HG03558 (cell line): ENCODE measurements around the gene PLGRKT.
"Not testable (repeated sequence)": the region's sequence is repeated elsewhere in the genome, so short reads cannot be mapped to it uniquely, and the experiment has no call there.

ENCODE experiments used
- ATAC-seq: cut with Tn5 transposase; IDR thresholded peaks from one replicate; pipeline ENCODE4 v1.9.1; 2021; ENCODE audit warnings: moderate number of reproducible peaks; ENCODE audit not compliant: unreplicated experiment; ENCODE audit errors: extremely low read depth

Gene PLGRKT

DNA sequence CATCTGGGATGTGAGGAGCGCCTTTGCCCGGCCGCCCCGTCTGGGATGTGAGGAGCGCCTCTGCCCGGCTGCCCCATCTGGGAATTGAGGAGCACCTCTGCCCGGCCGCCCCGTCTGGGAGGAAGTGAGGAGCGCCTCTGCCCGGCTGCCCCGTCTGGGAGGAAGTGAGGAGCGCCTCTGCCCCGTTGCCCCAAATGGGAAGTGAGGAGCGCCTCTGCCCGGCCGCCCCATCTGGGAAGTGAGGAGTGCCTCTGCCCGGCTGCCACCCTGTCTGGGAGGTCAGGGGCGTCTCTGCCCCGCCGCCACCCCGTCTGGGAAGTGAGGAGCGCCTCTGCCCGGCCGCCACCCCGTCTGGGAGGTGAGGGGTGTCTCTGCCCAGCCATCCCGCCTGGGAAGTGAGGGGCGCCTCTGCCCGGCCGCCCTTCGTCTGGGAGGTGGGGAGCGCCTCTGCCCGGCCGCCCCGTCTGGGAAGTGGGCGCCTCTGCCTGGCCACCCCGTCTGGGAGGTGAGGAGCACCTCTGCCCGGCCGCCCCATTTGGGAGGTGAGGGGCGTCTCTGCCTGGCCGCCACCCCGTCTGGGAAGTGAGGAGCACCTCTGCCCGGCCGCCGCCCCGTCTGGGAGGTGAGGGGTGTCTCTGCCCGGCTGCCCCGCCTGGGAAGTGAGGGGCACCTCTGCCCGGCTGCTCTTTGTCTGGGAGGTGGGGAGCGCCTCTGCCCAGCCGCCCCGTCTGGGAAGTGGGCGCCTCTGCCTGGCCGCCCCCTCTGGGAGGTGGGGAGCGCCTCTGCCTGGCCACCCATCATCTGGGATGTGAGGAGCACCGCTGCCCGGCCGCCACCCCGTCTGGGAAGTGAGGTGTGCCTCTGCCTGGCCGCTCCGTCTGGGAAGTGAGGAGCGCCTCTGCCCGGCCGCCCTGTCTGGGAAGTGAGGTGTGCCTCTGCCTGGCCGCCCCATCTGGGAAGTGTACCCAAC, 3.6 kb downstream of the PLGRKT start:
- not testable (repeated sequence) for ATAC-seq

DNA sequence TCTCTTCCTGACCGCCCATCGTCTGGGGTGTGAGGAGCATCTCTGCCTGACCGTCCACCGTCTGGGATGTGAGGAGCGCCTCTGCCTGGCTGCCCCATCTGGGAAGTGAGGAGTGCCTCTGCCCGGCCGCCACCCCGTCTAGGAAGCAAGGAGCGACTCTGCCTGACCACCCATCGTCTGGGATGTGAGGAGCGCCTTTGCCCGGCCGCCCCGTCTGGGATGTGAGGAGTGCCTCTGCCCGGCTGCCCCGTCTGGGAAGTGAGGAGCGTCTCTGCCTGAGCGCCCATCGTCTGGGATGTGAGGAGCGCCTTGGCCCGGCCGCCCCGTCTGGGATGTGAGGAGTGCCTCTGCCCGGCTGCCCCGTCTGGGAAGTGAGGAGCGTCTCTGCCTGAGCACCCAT, 4.4 kb downstream of the PLGRKT start:
- not testable (repeated sequence) for ATAC-seq

DNA sequence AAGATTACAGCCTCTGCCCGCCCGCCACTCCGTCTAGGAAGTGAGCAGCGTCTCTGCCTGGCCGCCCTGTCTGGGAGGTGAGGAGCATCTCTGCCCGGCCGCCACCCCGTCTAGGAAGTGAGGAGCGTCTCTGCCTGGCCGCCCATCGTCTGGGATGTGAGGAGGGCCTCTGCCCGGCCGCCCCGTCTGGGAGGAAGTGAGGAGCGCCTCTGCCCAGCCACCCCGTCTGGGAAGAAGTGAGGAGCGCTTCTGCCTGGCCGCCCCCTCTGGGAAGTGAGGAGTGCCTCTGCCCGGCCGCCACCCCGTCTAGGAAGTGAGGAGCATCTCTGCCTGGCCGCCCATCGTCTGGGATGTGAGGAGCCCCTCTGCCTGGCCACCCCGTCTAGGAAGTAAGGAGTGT, 4.8 kb downstream of the PLGRKT start:
- ATAC-seq: not testable (repeated sequence)

DNA sequence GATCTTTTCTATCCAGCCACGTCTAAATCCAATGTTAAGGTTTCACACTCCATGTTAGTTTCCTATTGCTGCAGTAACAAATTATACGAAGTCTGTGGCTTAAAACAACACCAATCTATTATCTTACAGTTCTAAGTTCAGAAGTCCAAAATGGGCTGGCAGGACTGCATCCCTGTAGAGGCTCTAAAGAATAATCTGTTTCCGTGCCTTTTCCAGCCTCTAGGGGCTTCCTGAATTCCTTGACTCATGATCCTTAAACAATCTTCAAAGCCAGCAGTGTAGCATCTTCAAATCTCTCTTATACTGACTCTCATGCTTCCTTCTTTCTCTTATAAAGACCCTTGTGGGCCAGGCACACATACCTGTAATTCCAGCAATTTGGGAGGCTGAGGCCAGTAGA, 6.8 kb downstream of the PLGRKT start:
- ATAC-seq: no peak

DNA sequence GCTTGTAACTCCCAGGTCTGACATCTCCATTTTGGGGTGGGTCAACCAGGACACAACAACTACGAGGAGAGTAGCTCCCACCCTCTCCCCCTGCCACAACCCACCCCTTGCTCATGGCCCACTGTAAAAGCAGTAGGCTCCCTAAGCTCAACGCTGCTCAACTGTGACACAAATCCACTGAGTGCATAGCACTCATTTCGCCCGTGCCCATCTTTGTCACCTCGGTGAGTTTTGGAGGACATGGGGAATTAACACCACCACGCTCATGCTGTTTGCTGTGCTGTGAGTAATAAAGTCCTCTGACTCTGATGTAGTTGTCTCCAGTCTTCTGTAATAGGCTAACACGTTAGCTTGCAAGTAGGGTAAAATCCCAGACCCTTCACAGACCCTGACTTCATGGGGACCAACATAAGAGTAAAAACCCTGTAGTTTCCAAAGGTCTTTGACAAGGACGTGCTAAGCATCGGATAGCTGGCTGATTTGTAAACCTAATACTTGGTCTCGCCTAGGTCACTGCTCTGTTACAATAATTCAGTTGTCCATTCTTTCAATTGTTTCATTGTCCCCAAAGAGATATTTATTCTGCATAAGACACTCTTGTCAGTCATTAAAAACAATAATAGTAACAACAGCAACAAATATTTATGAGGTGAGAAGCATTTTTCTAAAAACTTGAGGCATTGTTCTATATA, 7.7 kb downstream of the PLGRKT start:
- no peak for ATAC-seq

DNA sequence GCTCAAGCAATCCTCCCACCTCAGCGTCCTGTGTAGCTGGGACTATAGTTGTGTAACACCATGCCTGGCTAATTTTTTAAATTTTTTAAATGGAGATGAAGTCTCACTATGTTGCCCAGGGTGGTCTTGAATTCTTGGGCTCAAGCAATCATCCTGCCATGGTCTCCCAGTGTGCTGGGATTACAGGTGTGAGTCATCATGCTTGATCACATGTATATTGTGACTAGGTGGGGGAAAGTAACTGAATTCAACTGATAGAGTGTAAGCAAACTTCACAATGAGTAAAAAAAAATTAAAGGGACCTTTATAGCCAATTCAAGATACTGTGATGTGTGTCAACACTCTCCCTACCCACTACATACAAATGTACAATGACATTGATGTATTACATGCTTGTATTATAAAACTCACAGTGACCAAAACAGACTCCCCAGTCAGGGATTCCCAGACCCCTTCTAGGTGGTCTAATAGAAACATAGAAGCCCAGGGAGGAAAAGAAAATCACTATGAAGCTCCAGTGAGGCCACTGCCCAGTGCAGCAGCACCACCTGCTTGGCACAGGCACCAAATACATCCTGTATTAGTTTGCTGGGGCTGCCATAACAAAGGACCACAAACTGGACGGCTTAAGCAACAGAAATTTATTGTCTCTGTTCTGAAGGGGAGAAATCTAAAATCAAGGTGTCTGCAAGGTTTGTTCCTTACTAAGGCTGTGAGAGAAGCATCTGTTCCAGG, 8.8 kb downstream of the PLGRKT start:
- ATAC-seq: no peak

DNA sequence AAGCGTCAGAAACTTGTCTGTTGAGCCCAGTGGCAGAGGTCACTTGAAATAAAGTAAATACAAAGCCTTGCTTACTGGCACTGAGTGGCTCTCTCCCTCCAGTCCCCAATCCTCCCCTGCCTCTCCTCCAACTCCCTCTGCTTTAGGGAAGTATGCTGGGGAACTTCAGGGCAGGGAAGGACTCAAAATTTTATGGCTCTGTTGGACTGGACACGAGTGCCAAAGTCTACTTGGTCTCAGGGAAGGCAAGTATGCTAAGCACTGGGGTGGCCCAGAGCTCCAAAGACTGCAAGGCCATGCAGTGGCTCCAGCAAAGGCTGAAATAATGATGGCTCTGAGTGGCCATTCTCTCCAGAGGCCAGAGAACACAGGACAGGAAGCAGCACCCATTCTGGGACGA, 9.6 kb downstream of the PLGRKT start:
- ATAC-seq: no peak

DNA sequence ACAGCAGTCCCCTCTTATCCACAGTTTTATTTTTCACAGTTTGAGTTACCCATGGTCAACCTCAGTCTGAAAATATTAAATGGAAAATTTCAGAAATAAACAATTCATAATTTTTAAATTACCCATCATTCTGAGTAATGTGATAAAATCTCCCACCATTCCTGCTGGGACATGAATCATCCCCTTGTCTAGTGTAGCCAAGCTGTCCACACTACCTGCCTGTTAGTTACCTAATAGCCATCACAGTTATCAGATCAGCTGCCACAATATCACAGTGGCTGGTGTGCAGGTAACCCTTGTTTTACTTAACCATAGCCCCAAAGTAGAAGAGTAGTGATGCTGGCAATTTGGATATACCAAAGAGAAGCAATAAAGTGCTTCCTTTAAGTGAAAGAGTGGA, 10.7 kb downstream of the PLGRKT start:
- no peak for ATAC-seq

DNA sequence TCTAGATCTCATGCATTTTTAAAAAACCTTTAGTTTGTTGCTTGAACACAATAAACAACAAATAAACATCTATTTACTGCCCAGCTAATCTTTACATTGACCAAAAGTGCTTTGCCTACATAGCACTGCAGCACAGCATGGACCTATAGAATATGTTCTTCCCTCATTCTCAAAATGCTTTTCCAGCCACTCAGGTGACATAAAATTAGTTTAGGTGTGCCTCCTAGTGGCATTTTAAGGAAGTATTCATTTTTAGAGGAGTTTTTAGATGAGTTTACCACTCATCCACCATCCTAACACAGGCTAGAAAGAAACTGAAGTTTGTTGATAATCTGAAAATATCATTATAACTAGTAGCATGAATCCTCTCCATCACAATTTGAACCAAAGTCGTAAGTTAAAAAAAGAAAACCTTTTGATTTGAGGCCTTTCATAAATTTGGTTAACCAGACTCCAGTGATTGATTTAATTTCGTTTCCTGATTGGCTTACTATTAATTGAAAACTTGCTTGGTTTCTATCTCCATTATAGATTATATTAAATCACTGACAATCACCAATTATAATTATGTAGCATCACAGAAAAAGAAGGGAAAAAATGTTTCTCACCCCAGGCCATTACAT, 12.6 kb downstream of the PLGRKT start:
- no peak for ATAC-seq

DNA sequence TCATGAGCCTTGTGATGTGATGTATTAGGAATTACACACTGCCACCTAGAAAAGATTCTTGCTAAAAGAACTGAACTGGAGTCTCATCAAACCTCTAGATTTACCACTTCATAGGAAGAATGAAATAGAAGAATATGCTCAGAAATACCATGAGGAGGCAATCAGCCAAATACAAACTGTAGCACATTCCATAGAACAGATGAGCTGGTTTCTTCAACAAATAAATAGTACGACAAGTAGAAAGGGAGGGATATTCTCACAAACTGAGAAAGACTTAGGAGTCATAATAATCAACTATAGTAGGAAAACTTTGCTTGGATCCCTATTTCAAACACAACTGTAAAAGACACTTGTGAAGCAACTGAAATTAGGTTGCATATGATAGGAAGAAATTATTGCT, 15.4 kb downstream of the PLGRKT start:
- no peak for ATAC-seq

DNA sequence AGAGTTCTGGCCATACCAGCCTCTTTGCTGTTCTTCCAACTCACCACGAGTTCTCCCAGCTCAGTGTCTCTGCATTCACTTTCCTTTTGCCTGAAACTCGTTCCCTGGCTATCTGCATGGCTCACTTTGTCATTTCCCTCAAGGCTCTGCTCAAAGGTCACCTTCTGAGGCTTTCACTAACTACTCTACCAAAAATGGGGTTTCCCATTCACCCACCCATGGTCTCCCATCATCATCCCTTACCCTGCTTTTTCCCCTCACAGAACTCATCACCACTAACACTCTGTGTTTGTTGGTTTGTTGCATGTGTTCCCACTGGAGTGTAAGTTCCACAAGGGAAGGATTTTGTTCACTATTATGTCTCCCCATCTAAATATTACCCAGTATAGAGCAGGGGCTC, 16.6 kb downstream of the PLGRKT start:
- no peak for ATAC-seq

DNA sequence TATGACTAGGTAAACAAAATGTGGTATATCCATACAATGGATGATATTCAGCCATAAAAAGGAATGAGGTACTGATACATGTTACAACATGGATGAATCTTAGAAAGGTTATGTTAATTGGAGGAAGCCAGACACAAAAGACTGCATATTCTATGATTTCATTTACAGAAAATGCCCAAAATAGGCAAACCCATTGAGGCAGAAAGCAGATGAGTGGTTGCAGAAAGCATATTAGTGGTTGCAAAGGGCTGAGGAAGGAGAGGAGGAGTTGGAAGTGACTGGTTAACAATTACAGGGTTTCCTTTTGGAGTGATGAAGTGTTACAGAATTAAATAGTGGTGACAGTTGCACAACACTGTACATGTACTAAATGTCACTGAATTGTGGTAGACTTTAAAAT, 17.7 kb downstream of the PLGRKT start:
- no peak for ATAC-seq

DNA sequence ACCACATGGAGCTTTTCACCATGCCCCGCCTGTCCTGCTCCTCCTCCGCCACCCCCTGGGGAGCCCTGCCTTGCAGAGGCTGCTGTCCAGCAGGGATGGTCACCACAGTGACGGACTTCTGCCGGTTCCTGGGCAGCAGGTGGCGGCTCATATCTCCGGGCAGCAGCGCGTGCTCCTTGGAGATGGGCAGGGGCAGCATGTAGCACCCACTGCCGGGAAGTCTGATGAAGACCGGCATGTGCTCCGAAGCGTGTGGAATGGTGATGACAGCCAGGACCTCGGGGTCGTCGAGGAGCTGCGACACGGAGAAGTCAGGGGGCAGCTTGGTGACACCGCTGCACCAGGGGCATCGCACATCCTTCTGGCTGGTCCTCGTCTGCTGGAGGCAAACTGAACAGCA, 19.2 kb downstream of the PLGRKT start:
- ATAC-seq: no peak

DNA sequence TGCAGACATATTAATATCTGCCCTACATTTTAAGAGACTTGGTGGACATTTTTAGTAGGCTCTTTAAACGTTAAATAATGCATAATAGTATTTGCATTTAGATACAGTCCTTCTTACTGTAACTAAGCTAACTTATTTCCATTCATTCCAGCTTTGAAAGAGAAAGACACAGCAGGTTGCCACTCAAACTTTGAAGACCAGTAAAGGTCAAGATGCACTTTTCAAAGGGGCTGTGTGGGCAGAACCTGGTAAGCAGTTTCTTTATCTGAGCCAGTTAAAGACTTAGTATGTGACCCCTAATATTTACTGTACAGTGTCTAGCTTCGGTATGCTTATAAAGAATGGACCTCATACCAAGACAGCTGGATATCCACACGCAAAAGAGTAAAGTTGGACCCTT, 20.8 kb downstream of the PLGRKT start:
- ATAC-seq: no peak

DNA sequence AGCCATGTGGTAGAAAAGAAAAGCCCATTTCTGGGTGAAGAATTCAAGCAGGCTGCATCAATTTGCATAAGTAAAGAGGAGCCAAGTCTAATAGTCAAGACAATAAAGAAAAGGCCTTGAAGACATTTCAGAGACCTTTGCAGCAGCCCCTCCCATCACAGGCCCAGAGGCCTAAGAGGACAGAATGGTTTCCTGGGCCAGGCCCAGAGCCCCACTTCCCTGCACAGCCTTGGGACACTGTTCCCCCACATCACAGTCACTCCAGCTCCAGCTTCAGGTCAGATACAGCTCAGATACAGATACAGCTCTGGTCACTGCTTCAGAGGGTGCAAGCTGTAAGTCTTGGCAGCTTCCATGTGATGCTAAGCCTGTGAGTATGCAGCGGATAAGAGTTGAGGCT, 29.1 kb downstream of the PLGRKT start:
- ATAC-seq: no peak

DNA sequence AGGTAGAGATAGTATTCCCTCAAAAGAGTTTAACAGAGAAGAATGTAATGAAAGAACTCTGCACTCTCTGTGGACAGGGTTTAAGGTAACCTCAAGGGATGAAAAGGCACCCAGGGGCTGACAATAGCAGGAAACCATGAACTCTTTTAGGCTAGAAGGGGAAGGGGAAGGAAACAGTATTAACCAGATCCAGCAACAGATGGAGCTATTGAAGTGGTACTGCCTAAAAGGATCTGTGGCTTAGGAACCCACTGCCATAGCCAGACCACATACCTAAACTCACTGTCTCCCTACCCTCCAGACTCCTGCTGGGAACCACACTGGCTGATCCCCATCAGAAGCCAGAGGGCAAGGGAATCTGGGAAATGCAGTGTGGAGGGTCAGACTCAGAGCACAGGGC, 35.5 kb downstream of the PLGRKT start:
- no peak for ATAC-seq

DNA sequence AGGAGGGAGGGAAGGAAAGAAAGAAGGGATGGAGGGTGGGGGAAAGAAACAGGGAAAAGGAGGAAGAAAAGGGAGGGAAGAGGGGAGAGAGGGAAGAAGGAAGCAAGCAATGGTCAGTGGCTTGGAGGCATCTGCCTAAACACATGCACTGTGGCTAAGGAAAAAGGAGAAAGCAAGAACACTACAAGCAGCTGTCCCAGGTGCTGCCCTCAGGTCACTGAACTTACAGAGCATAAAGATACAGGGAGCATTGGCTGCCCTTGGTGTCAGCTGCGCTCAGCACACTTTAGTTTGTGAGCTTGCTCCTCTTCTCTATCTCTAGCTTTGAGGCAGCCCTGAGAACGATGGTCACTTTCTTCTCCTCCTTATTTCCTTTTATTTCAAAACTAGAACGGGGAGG, 40.2 kb downstream of the PLGRKT start:
- ATAC-seq: not testable (repeated sequence)

DNA sequence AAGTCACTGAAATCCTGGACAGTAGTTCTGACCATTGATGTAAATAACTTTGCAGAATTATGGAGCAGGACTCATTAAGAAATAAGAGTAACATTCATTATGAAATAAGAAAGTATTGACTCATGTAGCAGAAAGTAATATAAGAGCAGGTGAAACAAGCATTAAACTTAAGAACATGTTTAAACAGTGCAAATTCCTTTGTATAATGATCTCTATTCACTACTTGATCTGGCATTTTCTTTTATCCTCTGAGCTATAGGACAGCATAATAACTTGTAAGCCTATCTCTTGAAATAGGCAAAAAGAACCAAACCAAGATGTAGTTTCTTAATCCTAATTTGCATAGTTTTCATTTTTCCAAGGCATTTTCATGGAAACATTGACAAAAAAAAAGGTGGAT, 42.3 kb downstream of the PLGRKT start:
- no peak for ATAC-seq

DNA sequence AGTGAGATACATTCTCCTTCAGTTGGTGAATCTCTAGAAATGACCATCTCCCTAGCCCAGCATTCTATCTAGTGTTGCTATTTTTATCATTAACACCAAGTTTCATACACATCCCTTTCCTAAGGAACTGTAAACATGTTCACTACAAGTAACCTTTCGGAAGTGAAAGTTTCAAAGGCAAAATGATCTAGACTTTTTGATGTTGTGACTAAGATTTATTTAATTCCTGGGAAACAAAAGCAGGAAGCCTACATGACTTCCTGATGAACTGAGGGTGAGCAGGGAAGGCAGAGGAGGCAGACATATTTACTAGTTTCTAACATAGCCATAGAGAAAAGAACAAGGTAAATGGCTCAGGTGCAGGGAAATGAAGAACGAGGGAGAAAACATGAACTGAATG, 43.7 kb downstream of the PLGRKT start:
- not testable (repeated sequence) for ATAC-seq

DNA sequence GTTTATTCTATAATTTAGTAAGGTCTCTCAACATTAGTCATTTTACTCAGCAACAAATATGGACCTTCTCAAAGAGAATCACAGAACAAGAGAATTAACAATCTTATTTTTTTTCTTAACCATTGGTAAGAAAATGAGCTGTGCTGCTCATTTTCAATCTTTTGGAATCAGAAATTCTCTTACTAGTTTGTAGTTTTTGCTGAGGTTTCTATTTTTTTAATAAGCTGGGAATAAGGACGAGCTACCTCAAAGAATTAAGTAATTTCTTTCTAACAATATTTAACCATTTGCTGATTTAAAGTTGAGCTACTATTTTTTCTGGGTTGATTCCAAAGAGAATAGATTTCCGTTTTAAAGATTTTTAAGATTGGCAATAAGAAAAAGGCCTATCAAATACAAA, 44.2 kb downstream of the PLGRKT start:
- no peak for ATAC-seq
